GM19240 (cell line): ENCODE data around the gene MORN5.

Experiments used
- DNase-seq: peaks from one replicate; pipeline ENCODE4 v3.0.0; 2011; ENCODE audit warnings: low spot score; ENCODE audit not compliant: insufficient read length

MORN5 gene

GRCh38 chr9:122190597-122191381 lies 31.1 kb downstream of the MORN5 start:
- DNase-seq, result no peak

GRCh38 chr9:122191584-122191983 lies 31.9 kb downstream of the MORN5 start:
- no peak for DNase-seq

GRCh38 chr9:122192261-122192875 lies 32.7 kb downstream of the MORN5 start:
- no peak for DNase-seq

GRCh38 chr9:122192914-122193525 lies 33.3 kb downstream of the MORN5 start:
- no peak for DNase-seq

GRCh38 chr9:122193651-122194050 lies 33.9 kb downstream of the MORN5 start:
- no peak for DNase-seq

- no peak for DNase-seq
Measured at GRCh38 chr9:122195875-122196274, 36.2 kb downstream of the MORN5 start.

GRCh38 chr9:122197426-122197825 lies 37.7 kb downstream of the MORN5 start:
- DNase-seq, result no peak

- no peak for DNase-seq
Measured at GRCh38 chr9:122197882-122198281, 38.2 kb downstream of the MORN5 start.

GRCh38 chr9:122200960-122201595 lies 41.4 kb downstream of the MORN5 start:
- DNase-seq, result no peak

GRCh38 chr9:122201641-122202040 lies 41.9 kb downstream of the MORN5 start:
- DNase-seq, result no peak

- no peak for DNase-seq
Measured at GRCh38 chr9:122202111-122202510, 42.4 kb downstream of the MORN5 start.

- no peak for DNase-seq
Measured at GRCh38 chr9:122204055-122204454, 44.3 kb downstream of the MORN5 start.

GRCh38 chr9:122204491-122204890 lies 44.8 kb downstream of the MORN5 start:
- no peak for DNase-seq

- no peak for DNase-seq
Measured at GRCh38 chr9:122205176-122205575, 45.5 kb downstream of the MORN5 start.

GRCh38 chr9:122206118-122207046 lies 46.7 kb downstream of the MORN5 start:
- no peak for DNase-seq

- DNase-seq, result no peak
Measured at GRCh38 chr9:122207096-122207495, 47.4 kb downstream of the MORN5 start.

- DNase-seq, result no peak
Measured at GRCh38 chr9:122209451-122209850, 49.7 kb downstream of the MORN5 start.

- DNase-seq, result no peak
Measured at GRCh38 chr9:122212473-122213004, 52.8 kb downstream of the MORN5 start.

GRCh38 chr9:122213102-122213588 lies 53.4 kb downstream of the MORN5 start:
- DNase-seq, result no peak

GRCh38 chr9:122213589-122214413 lies 54.1 kb downstream of the MORN5 start:
- DNase-seq, result peak; percentile 55
